IPS-20b (cell line): ENCODE measurements around the gene MYH7B.

Experiments
- H3K27ac ChIP-seq: one replicate; pipeline ENCODE4 v1.5.1; 2013; ENCODE audit warnings: low read length
- H3K27me3 ChIP-seq: 2 replicates; pipeline ENCODE4 v1.6.1; 2013; ENCODE audit warnings: mild to moderate bottlenecking, low read length, inconsistent platforms; ENCODE audit not compliant: insufficient read depth
- H3K36me3 ChIP-seq: 2 replicates; pipeline ENCODE4 v1.6.1; 2013; ENCODE audit warnings: low read depth, mild to moderate bottlenecking, inconsistent platforms, low read length, moderate library complexity; ENCODE audit not compliant: insufficient read depth
- H3K4me1 ChIP-seq: 2 replicates; pipeline ENCODE4 v1.6.1; 2013; ENCODE audit warnings: mild to moderate bottlenecking, control low read depth, inconsistent platforms, low read length, moderate library complexity; ENCODE audit not compliant: insufficient read depth
- H3K4me3 ChIP-seq: 2 replicates; pipeline ENCODE4 v1.5.1; 2013; ENCODE audit warnings: mild to moderate bottlenecking, low read length, inconsistent platforms
- H3K9ac ChIP-seq: 2 replicates; pipeline ENCODE4 v1.6.1; 2013; ENCODE audit warnings: low read depth, mild to moderate bottlenecking, inconsistent platforms, low read length, moderate library complexity
- H3K9me3 ChIP-seq: 2 replicates; pipeline ENCODE4 v1.6.1; 2013; ENCODE audit warnings: mild to moderate bottlenecking, low read depth, low read length, inconsistent platforms; ENCODE audit not compliant: insufficient read depth

Gene MYH7B

GRCh38 chr20:34955231-34956040 lies at the start of gene MYH7B, which contains the start of gene GSS:
Gene MYH7B (plus strand): TSS chr20:34955868. CDS start chr20:34978006, 22,138 bp downstream.
Gene GSS (minus strand): TSS chr20:34955806. CDS start chr20:34951852, 3,954 bp downstream.
- Histone ChIP-seq H3K9ac (peak within 1 kb of the TSS; percentile 89), H3K9me3 (no peaks in the 10 kb centered on the region), H3K27me3 (peaks cover 5% of the 10 kb centered on the region; the same call in 1 of the 2 replicates), H3K27ac (no peak within 1 kb of the TSS), H3K36me3 (no peaks in the 10 kb centered on the region), H3K4me1 (peaks cover 2% of the 10 kb centered on the region; the same call in 1 of the 2 replicates), H3K4me3 (peak within 1 kb of the TSS; percentile 84)

- Histone ChIP-seq H3K4me1 (no peaks in the 10 kb centered on the region), H3K4me3 (no peak overlapping the region), H3K9me3 (no peaks in the 10 kb centered on the region), H3K27me3 (no peaks in the 10 kb centered on the region), H3K36me3 (no peaks in the 10 kb centered on the region), H3K27ac (no peak overlapping the region), H3K9ac (no peak overlapping the region)
Measured at GRCh38 chr20:34907616-34908469, 47.8 kb upstream of the MYH7B start.

- H3K4me1 ChIP-seq, result no peaks in the 10 kb centered on the region
- H3K4me3 ChIP-seq, result no peak overlapping the region
- H3K36me3 ChIP-seq, result no peaks in the 10 kb centered on the region
- H3K27me3 ChIP-seq, result no peaks in the 10 kb centered on the region
- H3K9ac ChIP-seq, result no peak overlapping the region
- H3K9me3 ChIP-seq, result no peaks in the 10 kb centered on the region
- no peak overlapping the region for H3K27ac ChIP-seq
Measured at GRCh38 chr20:34915131-34915530, 40.5 kb upstream of the MYH7B start.

GRCh38 chr20:34915749-34916455 lies 39.8 kb upstream of the MYH7B start:
- no peaks in the 10 kb centered on the region for H3K27me3 ChIP-seq
- no peaks in the 10 kb centered on the region for H3K9me3 ChIP-seq
- H3K9ac ChIP-seq, result no peak overlapping the region
- no peak overlapping the region for H3K27ac ChIP-seq
- no peaks in the 10 kb centered on the region; the same call in 1 of the 2 replicates for H3K36me3 ChIP-seq
- no peak overlapping the region for H3K4me3 ChIP-seq
- H3K4me1 ChIP-seq, result no peaks in the 10 kb centered on the region

GRCh38 chr20:34916774-34917354 lies 38.8 kb upstream of the MYH7B start:
- Histone ChIP-seq H3K27me3 (no peaks in the 10 kb centered on the region), H3K4me1 (no peaks in the 10 kb centered on the region), H3K9me3 (no peaks in the 10 kb centered on the region), H3K27ac (no peak overlapping the region), H3K36me3 (no peaks in the 10 kb centered on the region; the same call in 1 of the 2 replicates), H3K9ac (no peak overlapping the region), H3K4me3 (no peak overlapping the region)

- H3K9me3 ChIP-seq, result no peaks in the 10 kb centered on the region; the same call in 1 of the 2 replicates
- H3K36me3 ChIP-seq, result peaks cover 8% of the 10 kb centered on the region; the same call in 1 of the 2 replicates
- H3K4me3 ChIP-seq, result no peak overlapping the region
- H3K27me3 ChIP-seq, result no peaks in the 10 kb centered on the region
- no peak overlapping the region for H3K27ac ChIP-seq
- no peak overlapping the region for H3K9ac ChIP-seq
- no peaks in the 10 kb centered on the region for H3K4me1 ChIP-seq
Measured at GRCh38 chr20:34920055-34920454, 35.6 kb upstream of the MYH7B start.

GRCh38 chr20:34921436-34921835 lies 34.2 kb upstream of the MYH7B start:
- Histone ChIP-seq H3K4me1 (no peaks in the 10 kb centered on the region), H3K9me3 (no peaks in the 10 kb centered on the region; the same call in 1 of the 2 replicates), H3K36me3 (peaks cover 14% of the 10 kb centered on the region; the same call in 1 of the 2 replicates), H3K27ac (no peak overlapping the region), H3K27me3 (no peaks in the 10 kb centered on the region), H3K4me3 (no peak overlapping the region), H3K9ac (no peak overlapping the region)

- Histone ChIP-seq H3K9ac (no peak overlapping the region), H3K27ac (no peak overlapping the region), H3K4me1 (no peaks in the 10 kb centered on the region), H3K9me3 (no peaks in the 10 kb centered on the region; the same call in 1 of the 2 replicates), H3K27me3 (no peaks in the 10 kb centered on the region), H3K4me3 (no peak overlapping the region), H3K36me3 (peaks cover 26% of the 10 kb centered on the region)
Measured at GRCh38 chr20:34922654-34923381, 32.9 kb upstream of the MYH7B start.

GRCh38 chr20:34923414-34923813 lies 32.3 kb upstream of the MYH7B start:
- Histone ChIP-seq H3K4me1 (no peaks in the 10 kb centered on the region), H3K9ac (no peak overlapping the region), H3K4me3 (no peak overlapping the region), H3K27me3 (no peaks in the 10 kb centered on the region), H3K36me3 (peaks cover 32% of the 10 kb centered on the region), H3K9me3 (no peaks in the 10 kb centered on the region; the same call in 1 of the 2 replicates), H3K27ac (no peak overlapping the region)

- no peak overlapping the region for H3K4me3 ChIP-seq
- peaks cover 47% of the 10 kb centered on the region for H3K36me3 ChIP-seq
- H3K9me3 ChIP-seq, result no peaks in the 10 kb centered on the region; the same call in 1 of the 2 replicates
- H3K9ac ChIP-seq, result no peak overlapping the region
- H3K27ac ChIP-seq, result no peak overlapping the region
- no peaks in the 10 kb centered on the region for H3K27me3 ChIP-seq
- no peaks in the 10 kb centered on the region for H3K4me1 ChIP-seq
Measured at GRCh38 chr20:34925341-34925740, 30.3 kb upstream of the MYH7B start.
